ENCODE data around the gene ICE2. TPM values are rescaled to one million over a fixed set of nuclear protein-coding genes. Genes with fewer than 3 reads are reported as not detected.

The ICE2 gene
- polyA plus RNA-seq, 1 of the 3 experiments (the other 2 are of a cell fraction) = 19.0 TPM

DNA sequence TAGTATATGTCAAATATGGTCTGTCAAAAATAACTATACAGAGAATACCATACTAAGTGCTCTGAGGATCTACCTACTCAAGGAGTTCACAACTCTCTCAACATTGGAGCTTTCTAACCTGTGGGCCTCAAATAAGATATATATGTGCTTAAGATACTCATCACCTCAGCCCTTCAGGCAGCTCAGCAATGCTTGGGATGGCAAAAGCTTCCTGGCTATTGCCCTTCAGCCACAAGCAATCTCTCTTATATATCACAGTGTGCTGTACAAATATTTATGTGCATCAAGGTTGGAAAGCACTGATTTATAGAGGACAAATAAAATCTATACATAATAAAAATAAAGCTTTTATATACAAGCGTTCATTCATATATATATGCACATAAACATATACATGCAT lies 40.3 kb downstream of the ICE2 start (continued):
- TF ChIP-seq, protein P1, sequence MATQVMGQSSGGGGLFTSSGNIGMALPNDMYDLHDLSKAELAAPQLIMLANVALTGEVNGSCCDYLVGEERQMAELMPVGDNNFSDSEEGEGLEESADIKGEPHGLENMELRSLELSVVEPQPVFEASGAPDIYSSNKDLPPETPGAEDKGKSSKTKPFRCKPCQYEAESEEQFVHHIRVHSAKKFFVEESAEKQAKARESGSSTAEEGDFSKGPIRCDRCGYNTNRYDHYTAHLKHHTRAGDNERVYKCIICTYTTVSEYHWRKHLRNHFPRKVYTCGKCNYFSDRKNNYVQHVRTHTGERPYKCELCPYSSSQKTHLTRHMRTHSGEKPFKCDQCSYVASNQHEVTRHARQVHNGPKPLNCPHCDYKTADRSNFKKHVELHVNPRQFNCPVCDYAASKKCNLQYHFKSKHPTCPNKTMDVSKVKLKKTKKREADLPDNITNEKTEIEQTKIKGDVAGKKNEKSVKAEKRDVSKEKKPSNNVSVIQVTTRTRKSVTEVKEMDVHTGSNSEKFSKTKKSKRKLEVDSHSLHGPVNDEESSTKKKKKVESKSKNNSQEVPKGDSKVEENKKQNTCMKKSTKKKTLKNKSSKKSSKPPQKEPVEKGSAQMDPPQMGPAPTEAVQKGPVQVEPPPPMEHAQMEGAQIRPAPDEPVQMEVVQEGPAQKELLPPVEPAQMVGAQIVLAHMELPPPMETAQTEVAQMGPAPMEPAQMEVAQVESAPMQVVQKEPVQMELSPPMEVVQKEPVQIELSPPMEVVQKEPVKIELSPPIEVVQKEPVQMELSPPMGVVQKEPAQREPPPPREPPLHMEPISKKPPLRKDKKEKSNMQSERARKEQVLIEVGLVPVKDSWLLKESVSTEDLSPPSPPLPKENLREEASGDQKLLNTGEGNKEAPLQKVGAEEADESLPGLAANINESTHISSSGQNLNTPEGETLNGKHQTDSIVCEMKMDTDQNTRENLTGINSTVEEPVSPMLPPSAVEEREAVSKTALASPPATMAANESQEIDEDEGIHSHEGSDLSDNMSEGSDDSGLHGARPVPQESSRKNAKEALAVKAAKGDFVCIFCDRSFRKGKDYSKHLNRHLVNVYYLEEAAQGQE (IDR thresholded peaks at IDR 0.05; ENCODE audit: low read depth, low read length) = no peak

DNA sequence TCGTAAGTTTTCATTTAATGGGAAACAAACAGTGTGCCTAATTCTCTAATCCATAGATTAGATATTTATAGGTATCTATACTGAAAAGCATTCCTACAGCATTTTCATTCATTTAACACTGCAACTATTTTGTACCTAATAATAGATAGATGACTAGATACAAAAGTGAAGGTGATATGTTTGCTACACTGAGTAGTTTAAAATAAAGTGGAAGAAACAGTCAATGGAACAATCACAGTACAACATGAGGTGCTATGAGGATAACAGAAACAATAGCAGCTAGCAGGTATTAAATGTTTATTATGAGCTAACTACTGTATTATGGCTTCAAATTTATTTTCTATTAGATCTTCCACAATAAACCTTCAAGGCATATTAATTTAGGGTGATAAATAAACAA lies 50.0 kb downstream of the ICE2 start:
- Histone ChIP-seq H3K9ac (no peak overlapping the region), H4K20me1 (ENCODE audit: insufficient read depth) (no peaks in the 10 kb centered on the region), H2AFZ (ENCODE audit: low read depth) (no peak overlapping the region), H3K27ac (ENCODE audit: low read depth in 2 of 2, low read length in 1 of 2) (no peak overlapping the region), H3K9me2 (no peaks in the 10 kb centered on the region), H3K27me3 (ENCODE audit: insufficient read depth) (no peaks in the 10 kb centered on the region), H3F3A (replicated peaks; ENCODE audit: insufficient read depth) (peaks cover 23% of the 10 kb centered on the region), H3K4me3 (ENCODE audit: low read depth in 2 of 2, low read length in 1 of 2) (no peak overlapping the region), H3K9me3 (no peaks in the 10 kb centered on the region), H3K36me3 (replicated peaks in 1 of 2; ENCODE audit: control insufficient read depth in 1 of 2, insufficient read depth in 2 of 2, low read length in 1 of 2) (peaks cover 10 to 24% of the 10 kb centered on the region in 2 experiments), H3K4me2 (no peak overlapping the region), H3K79me2 (ENCODE audit: insufficient read depth) (peaks cover 23% of the 10 kb centered on the region; the same call in 1 of the 2 replicates), H3K4me1 (ENCODE audit: control insufficient read depth in 1 of 2, insufficient read depth in 2 of 2, low read depth in 1 of 2, low read length in 1 of 2) (peaks cover 0 to 2% of the 10 kb centered on the region in 2 experiments; a peak in 2 of 4 replicates)
- POLR2A ChIA-PET = no interaction called here
- DNase-seq = no peak
- WGBS (ENCODE audit: low lambda C conversion rate) = 96% methylated on average over 1 of the region's 1 CpG
- TF ChIP-seq YY1 (IDR thresholded peaks at IDR 0.05; ENCODE audit: low read depth) = no peak
- TF ChIP-seq MXI1 (IDR thresholded peaks at IDR 0.05; ENCODE audit: low read depth, low read length) = no peak
- CTCF ChIA-PET = no interaction called here

DNA sequence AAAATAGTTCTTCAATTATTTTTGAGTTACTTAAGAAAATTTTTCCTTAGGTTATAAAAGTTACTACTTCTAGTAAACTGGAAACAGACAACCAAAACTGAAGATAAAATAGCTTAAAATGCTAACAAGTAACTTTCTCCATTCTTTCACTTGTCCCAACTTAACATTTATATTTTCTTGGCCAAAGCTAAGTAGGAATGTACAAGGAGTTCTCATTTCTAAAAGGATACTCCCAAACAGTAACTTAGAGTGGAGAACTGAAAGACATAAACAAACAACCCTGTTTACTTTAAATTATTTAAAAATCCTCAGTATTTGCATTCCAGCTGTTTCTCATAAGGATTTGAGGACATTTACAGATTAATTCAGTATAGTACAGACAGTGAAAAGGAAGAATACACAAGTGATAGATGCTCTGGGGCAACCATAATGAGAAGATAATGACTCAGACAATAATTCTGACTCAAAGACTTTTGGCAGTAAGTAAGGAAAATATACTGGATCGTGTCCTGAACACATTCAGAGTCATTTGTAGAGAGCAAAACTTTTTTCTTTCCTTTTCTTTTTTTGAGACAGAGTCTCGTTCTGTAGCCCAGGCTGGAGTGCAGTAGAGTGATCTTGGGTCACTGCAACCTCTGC lies 52.0 kb downstream of the ICE2 start:
- Histone ChIP-seq H3K27me3 (ENCODE audit: insufficient read depth) (no peaks in the 10 kb centered on the region), H3K9me2 (no peaks in the 10 kb centered on the region), H3K36me3 (replicated peaks in 1 of 2; ENCODE audit: control insufficient read depth in 1 of 2, insufficient read depth in 2 of 2, low read length in 1 of 2) (peaks cover 10 to 24% of the 10 kb centered on the region in 2 experiments), H3K9me3 (no peaks in the 10 kb centered on the region), H3K4me2 (peak overlapping the region; percentile 59), H3K4me1 (ENCODE audit: control insufficient read depth in 1 of 2, insufficient read depth in 2 of 2, low read depth in 1 of 2, low read length in 1 of 2) (peaks cover 0 to 16% of the 10 kb centered on the region in 2 experiments; a peak in 3 of 4 replicates), H3K4me3 (ENCODE audit: low read depth in 2 of 2, low read length in 1 of 2) (no peak overlapping the region; a peak in 1 of 4 replicates), H2AFZ (ENCODE audit: low read depth) (no peak overlapping the region), H4K20me1 (ENCODE audit: insufficient read depth) (no peaks in the 10 kb centered on the region), H3K27ac (ENCODE audit: low read depth in 2 of 2, low read length in 1 of 2) (peak overlapping the region; percentile 39 to 83; a peak in 3 of 4 replicates), H3K79me2 (ENCODE audit: insufficient read depth) (peaks cover 31% of the 10 kb centered on the region), H3F3A (replicated peaks; ENCODE audit: insufficient read depth) (peaks cover 31% of the 10 kb centered on the region), H3K9ac (peak overlapping the region; percentile 9; the same call in 1 of the 2 replicates)
- 9% methylated on average over 2 of the region's 2 CpGs for WGBS (ENCODE audit: low lambda C conversion rate)
- TF ChIP-seq TCF12 (IDR thresholded peaks at IDR 0.05) (peak; percentile 68), JUND (IDR thresholded peaks at IDR 0.05) (peak; percentile 71), YY1 (IDR thresholded peaks at IDR 0.05; ENCODE audit: low read depth) (0 out of 2 replicates have a peak, but pooled peaks have one; percentile 22), EP300 (IDR thresholded peaks at IDR 0.05; ENCODE audit: borderline replicate concordance in 1 of 2, low read depth in 1 of 2, low read length in 1 of 2) (peak in 1 of 2 experiments; percentile 39; a peak in 1 of 4 replicates), FOSL2 (IDR thresholded peaks at IDR 0.05; ENCODE audit: borderline replicate concordance, low read depth) (peak; percentile 78), FOXM1 (IDR thresholded peaks at IDR 0.05; ENCODE audit: low read depth) (no peak), NFIC (IDR thresholded peaks at IDR 0.05; ENCODE audit: borderline replicate concordance) (peak; percentile 78)
- TF ChIP-seq, protein P2, sequence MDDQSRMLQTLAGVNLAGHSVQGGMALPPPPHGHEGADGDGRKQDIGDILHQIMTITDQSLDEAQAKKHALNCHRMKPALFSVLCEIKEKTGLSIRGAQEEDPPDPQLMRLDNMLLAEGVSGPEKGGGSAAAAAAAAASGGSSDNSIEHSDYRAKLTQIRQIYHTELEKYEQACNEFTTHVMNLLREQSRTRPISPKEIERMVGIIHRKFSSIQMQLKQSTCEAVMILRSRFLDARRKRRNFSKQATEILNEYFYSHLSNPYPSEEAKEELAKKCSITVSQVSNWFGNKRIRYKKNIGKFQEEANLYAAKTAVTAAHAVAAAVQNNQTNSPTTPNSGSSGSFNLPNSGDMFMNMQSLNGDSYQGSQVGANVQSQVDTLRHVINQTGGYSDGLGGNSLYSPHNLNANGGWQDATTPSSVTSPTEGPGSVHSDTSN (IDR thresholded peaks at IDR 0.05) = peak; percentile 75; the same call in 1 of the 2 replicates
- TF ChIP-seq, protein P3, sequence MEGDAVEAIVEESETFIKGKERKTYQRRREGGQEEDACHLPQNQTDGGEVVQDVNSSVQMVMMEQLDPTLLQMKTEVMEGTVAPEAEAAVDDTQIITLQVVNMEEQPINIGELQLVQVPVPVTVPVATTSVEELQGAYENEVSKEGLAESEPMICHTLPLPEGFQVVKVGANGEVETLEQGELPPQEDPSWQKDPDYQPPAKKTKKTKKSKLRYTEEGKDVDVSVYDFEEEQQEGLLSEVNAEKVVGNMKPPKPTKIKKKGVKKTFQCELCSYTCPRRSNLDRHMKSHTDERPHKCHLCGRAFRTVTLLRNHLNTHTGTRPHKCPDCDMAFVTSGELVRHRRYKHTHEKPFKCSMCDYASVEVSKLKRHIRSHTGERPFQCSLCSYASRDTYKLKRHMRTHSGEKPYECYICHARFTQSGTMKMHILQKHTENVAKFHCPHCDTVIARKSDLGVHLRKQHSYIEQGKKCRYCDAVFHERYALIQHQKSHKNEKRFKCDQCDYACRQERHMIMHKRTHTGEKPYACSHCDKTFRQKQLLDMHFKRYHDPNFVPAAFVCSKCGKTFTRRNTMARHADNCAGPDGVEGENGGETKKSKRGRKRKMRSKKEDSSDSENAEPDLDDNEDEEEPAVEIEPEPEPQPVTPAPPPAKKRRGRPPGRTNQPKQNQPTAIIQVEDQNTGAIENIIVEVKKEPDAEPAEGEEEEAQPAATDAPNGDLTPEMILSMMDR (IDR thresholded peaks at IDR 0.05) = no peak
- ChIA-PET POLR2A (no interaction called here), CTCF (interaction anchor here (0.7 to 1.1 kb wide), 2 partner anchors 68 to 99 kb away, joined by 3 read pairs; no protein-coding TSS in a partner anchor)
- no peak for DNase-seq
